HG02798 (cell line): ENCODE data around the gene TSSC4.

Experiments used
- ATAC-seq: cut with Tn5 transposase; IDR thresholded peaks from one replicate; pipeline ENCODE4 v1.9.1; 2021; ENCODE audit warnings: mild to moderate bottlenecking; ENCODE audit not compliant: unreplicated experiment, poor library complexity

TSSC4 gene

GRCh38 chr11:2427721-2428321 lies 27.3 kb downstream of the TSSC4 start:
- ATAC-seq, result no peak

- ATAC-seq, result no peak
Observed at GRCh38 chr11:2428322-2428795, 27.8 kb downstream of the TSSC4 start.

GRCh38 chr11:2431395-2431794 lies 30.8 kb downstream of the TSSC4 start:
- no peak for ATAC-seq

- ATAC-seq, result no peak
Observed at GRCh38 chr11:2432171-2432621, 31.6 kb downstream of the TSSC4 start.

- no peak for ATAC-seq
Observed at GRCh38 chr11:2432628-2433071, 32.1 kb downstream of the TSSC4 start.

GRCh38 chr11:2433106-2433925 lies 32.8 kb downstream of the TSSC4 start:
- ATAC-seq, result no peak

GRCh38 chr11:2434008-2434407 lies 33.5 kb downstream of the TSSC4 start:
- no peak for ATAC-seq

- ATAC-seq, result no peak
Observed at GRCh38 chr11:2434506-2435255, 34.1 kb downstream of the TSSC4 start.

GRCh38 chr11:2435288-2436012 lies 34.9 kb downstream of the TSSC4 start:
- ATAC-seq, result no peak

GRCh38 chr11:2436013-2436520 lies 35.5 kb downstream of the TSSC4 start:
- no peak for ATAC-seq

GRCh38 chr11:2436521-2437031 lies 36.0 kb downstream of the TSSC4 start:
- ATAC-seq, result no peak

GRCh38 chr11:2437516-2437915 lies 37.0 kb downstream of the TSSC4 start:
- ATAC-seq, result no peak

GRCh38 chr11:2439820-2440219 lies 39.3 kb downstream of the TSSC4 start:
- ATAC-seq, result no peak

GRCh38 chr11:2440646-2441045 lies 40.1 kb downstream of the TSSC4 start:
- ATAC-seq, result no peak

- no peak for ATAC-seq
Observed at GRCh38 chr11:2441171-2441570, 40.6 kb downstream of the TSSC4 start.

GRCh38 chr11:2442589-2442988 lies 42.0 kb downstream of the TSSC4 start:
- ATAC-seq, result no peak

GRCh38 chr11:2443406-2443805 lies 42.9 kb downstream of the TSSC4 start:
- ATAC-seq, result no peak

GRCh38 chr11:2443881-2444820 lies 43.6 kb downstream of the TSSC4 start, which contains the start of gene TRPM5:
Gene TRPM5 (minus strand): TSS chr11:2444514. CDS start chr11:2423036, 21,478 bp downstream.
- ATAC-seq, result no peak
